Skeletal muscle satellite cell (primary cell): Measurements from ENCODE around the gene ALCAM.
A peak's percentile ranks its signal among the peaks of the same experiment; 100 is the strongest.

Source experiments
- H3K27me3 ChIP-seq: 2 replicates; pipeline ENCODE4 v1.7.0; 2013; ENCODE audit warnings: low read length; ENCODE audit not compliant: control insufficient read depth, insufficient read depth
- H3K36me3 ChIP-seq: 2 replicates; pipeline ENCODE4 v1.7.0; 2013; ENCODE audit warnings: mild to moderate bottlenecking, control low read depth, low read length; ENCODE audit not compliant: insufficient read depth
- H3K4me1 ChIP-seq: 2 replicates; pipeline ENCODE4 v1.7.0; 2013; ENCODE audit warnings: low read length; ENCODE audit not compliant: control insufficient read depth, insufficient read depth
- H3K4me2 ChIP-seq: 2 replicates; pipeline ENCODE4 v1.7.0; 2013; ENCODE audit warnings: mild to moderate bottlenecking, low read length
- H3K4me3 ChIP-seq: 2 replicates; pipeline ENCODE4 v1.7.0; 2013; ENCODE audit warnings: low read length
- H3K9ac ChIP-seq: 2 replicates; pipeline ENCODE4 v1.7.0; 2013; ENCODE audit warnings: mild to moderate bottlenecking, low read depth, low read length, moderate library complexity
- H3K9me3 ChIP-seq: replicated peaks from 2 replicates; pipeline ENCODE4 v1.7.0; 2013; ENCODE audit warnings: mild to moderate bottlenecking, control low read depth, low read length

ALCAM gene

GRCh38 chr3:105525531-105525930 is 158.8 kb downstream of the ALCAM start:
- H3K27me3 ChIP-seq = no peaks in the 10 kb centered on the region
- H3K9me3 ChIP-seq = no peaks in the 10 kb centered on the region
- no peak overlapping the region for H3K9ac ChIP-seq
- H3K36me3 ChIP-seq = peaks cover 26% of the 10 kb centered on the region
- no peak overlapping the region for H3K4me2 ChIP-seq
- H3K4me1 ChIP-seq = peaks cover 49% of the 10 kb centered on the region
- H3K4me3 ChIP-seq = no peak overlapping the region

DNA sequence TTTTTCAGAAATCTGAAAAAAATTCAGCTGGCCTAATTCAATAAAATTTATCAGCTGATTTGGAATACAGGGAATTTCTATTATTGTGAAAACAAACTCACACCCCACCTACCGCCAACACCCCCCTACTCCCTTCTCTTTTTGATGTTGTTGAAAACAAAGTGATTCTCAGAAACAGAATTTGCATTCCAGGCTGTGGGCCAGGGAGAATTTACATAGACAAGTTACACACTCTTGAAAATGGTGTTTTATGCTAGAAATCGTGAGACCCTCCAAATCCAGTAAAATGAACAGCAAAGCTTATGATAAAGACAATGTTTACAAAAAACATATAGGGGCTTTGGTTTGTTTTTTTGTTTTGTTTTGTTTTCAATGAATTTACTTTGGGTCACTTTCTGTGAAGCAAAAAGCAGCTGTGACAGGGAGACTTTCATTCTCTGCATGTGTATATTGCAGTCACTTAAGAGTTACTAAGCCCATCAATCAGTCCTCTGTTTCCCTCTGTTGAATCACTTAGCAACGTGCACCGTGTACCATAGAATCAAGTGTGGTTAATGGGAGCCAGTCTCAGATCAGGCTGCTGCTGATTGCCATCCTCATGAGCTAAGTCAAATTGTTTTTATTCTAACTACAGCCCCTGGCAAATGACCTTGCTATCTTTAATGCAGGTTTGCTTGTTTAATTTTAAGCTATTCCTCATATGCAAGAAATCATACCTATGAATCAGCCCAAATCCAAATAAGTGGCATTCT is 159.8 kb downstream of the ALCAM start:
- Histone ChIP-seq H3K27me3 (no peaks in the 10 kb centered on the region), H3K4me2 (peak overlapping the region; percentile 4), H3K36me3 (peaks cover 23% of the 10 kb centered on the region), H3K4me3 (no peak overlapping the region), H3K9me3 (no peaks in the 10 kb centered on the region), H3K9ac (no peak overlapping the region), H3K4me1 (peaks cover 49% of the 10 kb centered on the region)

- Histone ChIP-seq H3K4me1 (peaks cover 49% of the 10 kb centered on the region), H3K9ac (no peak overlapping the region), H3K27me3 (no peaks in the 10 kb centered on the region), H3K9me3 (no peaks in the 10 kb centered on the region), H3K4me3 (no peak overlapping the region), H3K36me3 (peaks cover 21% of the 10 kb centered on the region), H3K4me2 (no peak overlapping the region)
Measured at GRCh38 chr3:105527535-105527934, 160.8 kb downstream of the ALCAM start.

DNA sequence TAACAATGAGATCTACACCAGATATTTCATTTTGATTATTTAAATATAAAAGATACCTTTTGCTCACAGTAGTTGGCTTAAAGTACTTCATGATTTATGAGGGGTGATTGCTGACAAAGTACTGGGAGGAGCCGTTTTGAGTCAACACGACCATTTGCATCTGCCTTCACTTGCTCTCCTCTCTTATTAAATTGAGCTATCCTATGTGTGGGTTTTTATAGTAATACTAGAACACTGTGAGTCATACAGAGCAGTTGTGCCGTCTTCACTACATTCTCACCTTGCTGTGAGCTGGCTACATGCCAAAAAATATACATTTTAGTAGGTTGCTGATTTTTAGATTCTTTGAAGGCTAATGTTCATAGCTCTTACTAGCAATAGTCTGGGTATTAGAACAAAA is 161.2 kb downstream of the ALCAM start:
- Histone ChIP-seq H3K4me2 (no peak overlapping the region), H3K4me1 (peaks cover 49% of the 10 kb centered on the region), H3K9me3 (no peaks in the 10 kb centered on the region), H3K36me3 (peaks cover 24% of the 10 kb centered on the region), H3K27me3 (no peaks in the 10 kb centered on the region), H3K4me3 (no peak overlapping the region), H3K9ac (no peak overlapping the region)

- Histone ChIP-seq H3K27me3 (no peaks in the 10 kb centered on the region), H3K4me3 (no peak overlapping the region), H3K9me3 (no peaks in the 10 kb centered on the region)
Measured at GRCh38 chr3:105528955-105529354, 162.2 kb downstream of the ALCAM start.

DNA sequence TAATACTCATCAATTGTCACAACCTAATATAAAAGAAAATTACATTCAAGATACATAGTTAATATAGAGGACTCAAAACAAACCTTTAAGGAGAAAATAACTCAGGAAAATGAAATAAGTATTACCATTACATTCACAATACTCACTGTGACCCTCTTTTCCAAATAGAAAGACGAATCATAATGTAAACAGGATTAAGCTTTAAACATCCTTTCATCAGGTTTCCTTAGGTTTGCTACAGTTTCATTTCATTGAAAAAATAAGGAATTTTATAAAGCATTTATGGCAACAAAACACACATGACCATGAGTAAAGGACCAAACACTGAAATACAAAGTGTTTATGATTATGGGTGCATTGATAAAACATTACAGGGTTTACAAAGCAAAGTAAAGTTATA is 162.7 kb downstream of the ALCAM start:
- Histone ChIP-seq H3K9me3 (no peaks in the 10 kb centered on the region), H3K4me1 (peaks cover 50% of the 10 kb centered on the region), H3K27me3 (no peaks in the 10 kb centered on the region), H3K4me2 (no peak overlapping the region), H3K36me3 (peaks cover 37% of the 10 kb centered on the region), H3K9ac (no peak overlapping the region), H3K4me3 (no peak overlapping the region)

More at GRCh38 chr3:105528955-105529354, 162.2 kb downstream of the ALCAM start:
- H3K4me2 ChIP-seq = no peak overlapping the region
- H3K9ac ChIP-seq = no peak overlapping the region
- peaks cover 46% of the 10 kb centered on the region for H3K4me1 ChIP-seq
- peaks cover 32% of the 10 kb centered on the region for H3K36me3 ChIP-seq

DNA sequence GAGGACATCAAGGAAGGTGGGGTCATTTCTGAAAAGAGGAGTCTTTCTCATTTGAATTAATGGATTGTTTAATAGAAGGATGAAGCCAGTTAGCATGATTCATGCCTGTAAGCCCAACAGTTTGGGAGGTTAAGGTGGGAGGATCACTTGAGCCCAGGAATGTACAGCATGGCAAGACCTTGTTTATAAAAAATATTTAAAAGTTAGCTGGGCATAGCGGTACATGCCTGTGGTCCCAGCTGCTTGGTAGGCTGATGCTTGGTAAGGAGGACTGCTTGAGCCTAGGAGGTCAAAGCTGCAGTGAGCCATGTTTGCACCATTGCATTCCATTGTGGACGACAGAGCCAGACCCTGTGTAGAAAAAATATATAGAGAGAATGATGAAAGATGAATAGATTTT is 165.5 kb downstream of the ALCAM start:
- Histone ChIP-seq H3K4me2 (no peak overlapping the region), H3K4me3 (no peak overlapping the region), H3K27me3 (no peaks in the 10 kb centered on the region), H3K4me1 (peaks cover 39% of the 10 kb centered on the region), H3K9me3 (no peaks in the 10 kb centered on the region), H3K9ac (no peak overlapping the region), H3K36me3 (peaks cover 50% of the 10 kb centered on the region)

DNA sequence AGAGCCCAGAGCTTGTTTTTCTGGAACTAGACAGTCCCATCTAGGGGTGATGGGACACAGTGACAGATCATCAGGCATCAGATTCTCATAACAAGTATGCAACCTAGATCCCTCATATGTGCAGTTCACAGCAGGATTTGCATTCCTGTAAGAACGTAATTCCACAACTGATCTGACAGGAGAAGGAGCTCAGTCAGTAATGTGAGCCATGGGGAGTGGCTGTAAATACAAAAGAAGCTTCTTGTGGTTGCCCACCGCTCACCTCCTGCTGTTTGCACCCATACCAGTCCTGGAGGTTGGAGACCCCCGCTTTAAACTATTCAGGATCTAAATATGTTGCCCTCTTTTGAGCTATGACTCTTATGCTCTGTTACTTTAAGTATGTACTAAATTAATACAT is 167.3 kb downstream of the ALCAM start:
- peaks cover 26% of the 10 kb centered on the region for H3K4me1 ChIP-seq
- H3K9ac ChIP-seq = peak overlapping the region; percentile 20
- no peaks in the 10 kb centered on the region for H3K9me3 ChIP-seq
- no peak overlapping the region for H3K4me2 ChIP-seq
- no peak overlapping the region for H3K4me3 ChIP-seq
- no peaks in the 10 kb centered on the region for H3K27me3 ChIP-seq
- H3K36me3 ChIP-seq = peaks cover 57% of the 10 kb centered on the region

GRCh38 chr3:105534491-105534890 is 167.8 kb downstream of the ALCAM start:
- peak overlapping the region; percentile 20 for H3K9ac ChIP-seq
- no peak overlapping the region for H3K4me3 ChIP-seq
- peaks cover 22% of the 10 kb centered on the region for H3K4me1 ChIP-seq
- peaks cover 57% of the 10 kb centered on the region for H3K36me3 ChIP-seq
- no peak overlapping the region for H3K4me2 ChIP-seq
- no peaks in the 10 kb centered on the region for H3K9me3 ChIP-seq
- no peaks in the 10 kb centered on the region for H3K27me3 ChIP-seq

DNA sequence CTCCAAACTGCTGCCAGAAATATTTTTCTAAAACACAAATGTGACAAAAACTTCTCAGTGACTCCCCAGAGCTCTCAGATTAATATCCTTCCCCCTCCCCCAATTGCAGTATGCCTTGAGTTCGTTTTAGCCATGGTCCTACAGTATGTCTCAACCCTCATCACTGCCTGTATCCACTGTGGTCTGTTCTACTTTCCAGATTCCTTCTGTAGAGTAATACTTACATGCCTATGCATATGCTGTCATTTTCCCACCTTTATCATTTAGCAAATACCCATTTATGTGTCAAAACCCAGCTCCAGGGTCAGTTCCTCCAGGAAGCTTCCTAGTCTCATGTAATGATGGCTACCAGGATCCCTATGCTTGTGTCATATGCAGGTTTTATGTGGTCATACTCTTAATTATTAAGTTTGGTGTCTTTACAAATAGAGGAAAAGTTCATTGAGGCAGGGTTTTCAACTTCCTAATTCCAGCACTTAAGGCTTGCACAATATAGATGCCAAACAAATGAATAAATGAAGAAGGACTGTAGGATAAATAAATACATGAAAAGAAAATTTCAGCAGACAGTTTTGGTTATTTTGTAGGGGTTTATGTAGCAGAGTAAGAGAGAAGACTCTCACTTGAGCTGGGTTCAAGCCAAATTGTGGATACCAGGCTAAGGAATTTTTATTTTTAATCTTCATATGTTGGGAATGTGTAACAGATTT is 170.8 kb downstream of the ALCAM start:
- H3K4me1 ChIP-seq = peaks cover 18% of the 10 kb centered on the region
- peaks cover 75% of the 10 kb centered on the region for H3K36me3 ChIP-seq
- H3K27me3 ChIP-seq = no peaks in the 10 kb centered on the region
- H3K9ac ChIP-seq = no peak overlapping the region
- H3K4me3 ChIP-seq = no peak overlapping the region
- H3K9me3 ChIP-seq = no peaks in the 10 kb centered on the region
- H3K4me2 ChIP-seq = no peak overlapping the region

DNA sequence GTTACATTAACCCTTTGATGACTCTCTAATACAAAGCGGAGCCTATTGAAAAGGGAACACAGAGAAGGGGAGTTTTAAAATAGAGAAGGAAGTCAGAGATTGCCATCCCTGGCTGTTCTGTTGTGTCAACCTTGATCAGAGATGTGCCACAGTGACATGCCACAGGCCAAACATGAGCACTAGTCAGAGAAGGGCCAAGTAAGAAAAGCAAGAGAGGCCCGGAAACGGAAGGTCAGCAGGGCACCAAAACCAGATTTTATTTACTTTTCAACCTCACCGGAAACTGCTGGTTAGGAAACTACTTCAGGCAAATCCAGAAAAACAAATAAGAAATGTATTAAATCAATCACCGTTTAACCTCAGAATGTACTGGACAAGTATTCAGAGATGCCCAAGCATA is 171.8 kb downstream of the ALCAM start:
- H3K27me3 ChIP-seq = no peaks in the 10 kb centered on the region
- H3K9ac ChIP-seq = no peak overlapping the region
- H3K4me2 ChIP-seq = no peak overlapping the region
- H3K9me3 ChIP-seq = no peaks in the 10 kb centered on the region
- H3K4me1 ChIP-seq = peaks cover 15% of the 10 kb centered on the region
- H3K36me3 ChIP-seq = peaks cover 76% of the 10 kb centered on the region
- no peak overlapping the region for H3K4me3 ChIP-seq

GRCh38 chr3:105539897-105540296 is 173.2 kb downstream of the ALCAM start:
- Histone ChIP-seq H3K4me1 (peaks cover 4% of the 10 kb centered on the region), H3K4me2 (no peak overlapping the region), H3K9me3 (no peaks in the 10 kb centered on the region), H3K36me3 (peaks cover 77% of the 10 kb centered on the region), H3K4me3 (no peak overlapping the region), H3K27me3 (no peaks in the 10 kb centered on the region), H3K9ac (no peak overlapping the region)
